ENCODE results near the gene TIMP4. TPM values are rescaled to one million over a fixed set of nuclear protein-coding genes. Genes with fewer than 3 reads are reported as not detected.

TIMP4 gene
- total and polyA plus RNA-seq, 4 donors, result 0.36 to 1.7 (median 0.76) TPM

GRCh38 chr3:12181301-12181700, 22.6 kb upstream of the TIMP4 start:
- no peak for DNase-seq (ENCODE audit: low spot score)
- Histone ChIP-seq H3K4me3 (ENCODE audit: low read depth in 1 of 3, low read length in 3 of 3) (no peak overlapping the region), H3K9ac (ENCODE audit: low read depth in 1 of 2, low read length in 2 of 2) (no peak overlapping the region), H3K27me3 (ENCODE audit: control insufficient read depth in 4 of 4, insufficient read depth in 4 of 4, low read length in 3 of 4) (no peaks in the 10 kb centered on the region), H3K4me1 (ENCODE audit: control insufficient read depth in 4 of 4, insufficient read depth in 4 of 4, low read length in 3 of 4) (peaks cover 0 to 3% (median 0%) of the 10 kb centered on the region in 4 donors), H3K27ac (ENCODE audit: low read depth in 1 of 2, low read length in 2 of 2) (no peak overlapping the region), H3K36me3 (ENCODE audit: control insufficient read depth in 4 of 4, insufficient read depth in 3 of 4, low read depth in 1 of 4, low read length in 3 of 4) (no peaks in the 10 kb centered on the region), H3K9me3 (ENCODE audit: control insufficient read depth in 4 of 4, low read length in 3 of 4) (no peaks in the 10 kb centered on the region)
- WGBS, result 97% methylated on average over 4 of the region's 4 CpGs
- TF ChIP-seq CTCF (IDR thresholded peaks at IDR 0.05; ENCODE audit: low read depth, low read length, missing input control), result no peak
- TF ChIP-seq TAF1 (conservative IDR thresholded peaks at IDR 0.05), result no peak
- TF ChIP-seq HNF4A (conservative IDR thresholded peaks at IDR 0.05), result no peak
- no peak for TF ChIP-seq FOXA2 (IDR thresholded peaks at IDR 0.05)
- TF ChIP-seq, protein P1, sequence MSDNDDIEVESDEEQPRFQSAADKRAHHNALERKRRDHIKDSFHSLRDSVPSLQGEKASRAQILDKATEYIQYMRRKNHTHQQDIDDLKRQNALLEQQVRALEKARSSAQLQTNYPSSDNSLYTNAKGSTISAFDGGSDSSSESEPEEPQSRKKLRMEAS (IDR thresholded peaks at IDR 0.05), result no peak
- TF ChIP-seq JUND (IDR thresholded peaks at IDR 0.05), result no peak
- no peak for TF ChIP-seq ZBTB33 (IDR thresholded peaks at IDR 0.05)
- no peak for TF ChIP-seq HNF4G (IDR thresholded peaks at IDR 0.05)
- no peak for TF ChIP-seq YY1 (IDR thresholded peaks at IDR 0.05)
- no peak for TF ChIP-seq EGR1 (IDR thresholded peaks at IDR 0.05; ENCODE audit: low read depth in 2 of 2)
- TF ChIP-seq FOXA1 (IDR thresholded peaks at IDR 0.05), result no peak
- TF ChIP-seq RXRA (IDR thresholded peaks at IDR 0.05), result no peak
- TF ChIP-seq GABPA (IDR thresholded peaks at IDR 0.05 in 1 of 2, conservative IDR thresholded peaks at IDR 0.05 in 1 of 2), result no peak
- TF ChIP-seq, protein P2, sequence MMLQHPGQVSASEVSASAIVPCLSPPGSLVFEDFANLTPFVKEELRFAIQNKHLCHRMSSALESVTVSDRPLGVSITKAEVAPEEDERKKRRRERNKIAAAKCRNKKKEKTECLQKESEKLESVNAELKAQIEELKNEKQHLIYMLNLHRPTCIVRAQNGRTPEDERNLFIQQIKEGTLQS (IDR thresholded peaks at IDR 0.05), result no peak
- TF ChIP-seq RAD21 (IDR thresholded peaks at IDR 0.05), result no peak
- no peak for TF ChIP-seq SP1 (IDR thresholded peaks at IDR 0.05)
- no peak for TF ChIP-seq REST (IDR thresholded peaks at IDR 0.05)
- no peak for TF ChIP-seq NR2F2 (IDR thresholded peaks at IDR 0.05)

Measured in liver (tissue), 9 donors.